ENCODE measurements around the gene MYO7B. TPM values are rescaled to one million over a fixed set of nuclear protein-coding genes. Genes with fewer than 3 reads are reported as not detected.
A peak's percentile ranks its signal among the peaks of the same experiment; 100 is the strongest.

Gene MYO7B
- total RNA-seq, 2 experiments from 2014 or later: 0.75 to 1.5 TPM

DNA sequence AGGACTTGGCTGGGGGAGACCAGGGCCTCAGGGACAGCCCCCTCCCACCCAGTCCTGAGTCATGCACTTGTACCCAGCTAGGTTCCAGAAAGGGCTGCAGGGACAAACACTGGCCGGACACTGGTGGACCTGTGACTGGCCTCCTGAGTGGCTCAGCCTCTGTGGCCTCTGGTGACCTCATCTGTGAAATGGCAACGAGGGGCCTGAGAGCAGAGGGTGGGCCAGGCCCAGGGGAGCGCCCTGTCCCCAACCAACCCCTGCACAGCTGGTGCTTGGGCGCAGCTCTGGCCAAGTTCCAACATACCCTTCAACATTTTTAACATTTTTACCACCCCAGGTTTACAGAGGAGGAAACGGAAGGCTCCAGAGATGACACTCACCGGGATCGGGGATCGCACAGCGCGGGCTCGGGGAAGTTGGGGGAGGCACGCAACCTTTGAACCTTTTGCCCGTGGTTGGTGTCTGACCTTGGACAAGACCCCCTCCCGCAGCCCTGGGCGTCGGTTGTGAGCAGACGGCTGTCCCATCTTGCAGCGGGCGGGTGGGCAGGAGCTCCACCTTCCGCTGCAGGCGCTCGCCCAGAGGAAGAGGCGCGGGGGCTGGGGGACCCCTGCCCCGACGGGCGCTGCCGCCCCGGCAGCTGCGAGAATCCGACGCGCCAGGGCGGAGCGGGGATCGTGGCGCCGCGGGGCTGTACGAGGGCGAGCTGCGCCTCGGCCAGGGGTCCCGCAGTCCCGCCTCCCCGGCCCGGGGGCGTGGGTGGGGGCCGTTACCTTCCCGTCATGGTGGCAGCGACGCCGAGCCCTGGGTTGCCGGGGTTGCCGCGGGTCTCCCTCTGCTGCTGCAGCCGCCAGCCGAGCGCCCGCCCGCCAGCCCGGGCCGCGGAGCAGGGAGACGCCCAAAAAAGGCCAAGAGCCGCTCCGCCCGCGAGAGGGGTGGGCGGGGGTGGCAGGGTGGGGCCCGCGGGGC lies 139.0 kb downstream of the MYO7B start:
- H3K4me3 Mint-ChIP-seq: peak overlapping the region; percentile 57
- POLR2A ChIA-PET: interaction anchor here (0.6 kb wide), 1 partner anchor 156 kb away, joined by 3 read pairs; no protein-coding TSS in a partner anchor
- CTCF ChIA-PET: interaction anchor here (1.0 kb wide), 1 partner anchor 25 kb away, joined by 3 read pairs; no protein-coding TSS in a partner anchor
- peaks cover 7% of the 10 kb centered on the region for H3K4me1 Mint-ChIP-seq
- DNase-seq (peak; percentile 52), ATAC-seq (peak; percentile 67)
- H3K36me3 Mint-ChIP-seq (ENCODE audit: low read depth): no peaks in the 10 kb centered on the region
- intact Hi-C loops (cut with DNase I, micrococcal nuclease): no loop called here
- H3K27me3 Mint-ChIP-seq: peaks cover 42% of the 10 kb centered on the region
- no peaks in the 10 kb centered on the region for H3K9me3 Mint-ChIP-seq (ENCODE audit: low read depth)
- H3K27ac Mint-ChIP-seq: no peak overlapping the region

GRCh38 chr2:127675331-127676261 lies 140.1 kb downstream of the MYO7B start, which contains the start of gene LIMS2:
Gene LIMS2 (minus strand): TSS chr2:127675530. CDS start chr2:127675024, 506 bp downstream.
- DNase-seq (no peak), ATAC-seq (no peak)
- ChIA-PET POLR2A (interaction anchor here (1.0 kb wide), 1 partner anchor 15 kb away, joined by 6 read pairs; no protein-coding TSS in a partner anchor), CTCF (interaction anchor here (0.7 to 1.0 kb wide), 7 partner anchors 23 to 314 kb away, joined by 3 read pairs; no protein-coding TSS in a partner anchor)
- Mint-ChIP-seq H3K36me3 (ENCODE audit: low read depth) (no peaks in the 10 kb centered on the region), H3K9me3 (ENCODE audit: low read depth) (no peaks in the 10 kb centered on the region), H3K4me3 (peak within 1 kb of the TSS; percentile 57), H3K4me1 (peaks cover 7% of the 10 kb centered on the region), H3K27me3 (peaks cover 33% of the 10 kb centered on the region), H3K27ac (no peak within 1 kb of the TSS)
- intact Hi-C loops (cut with DNase I, micrococcal nuclease): no loop called here

DNA sequence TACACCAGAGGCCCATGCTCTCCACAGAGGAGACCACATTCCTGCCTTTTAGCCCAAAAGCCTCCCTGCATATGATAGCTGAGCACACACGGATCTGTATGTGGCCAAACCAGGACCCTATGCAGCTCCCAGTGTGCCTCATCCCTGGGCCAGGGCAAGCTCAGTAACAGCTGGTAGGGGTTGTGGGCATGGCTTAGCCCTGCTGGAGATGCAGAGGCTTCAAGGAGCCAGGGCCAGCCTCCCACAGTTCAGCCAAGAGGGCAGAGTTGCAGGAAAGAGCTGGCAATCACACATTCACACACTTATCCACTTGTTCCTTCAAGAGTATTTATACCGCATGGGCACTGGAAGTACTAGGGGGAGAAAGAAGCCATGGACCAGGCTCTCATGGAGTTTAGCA lies 141.4 kb downstream of the MYO7B start:
- peaks cover 33% of the 10 kb centered on the region for H3K27me3 Mint-ChIP-seq
- DNase-seq: no peak
- ATAC-seq: no peak
- ChIA-PET CTCF (no interaction called here), POLR2A (no interaction called here)
- H3K27ac Mint-ChIP-seq: no peak overlapping the region
- no peaks in the 10 kb centered on the region for H3K36me3 Mint-ChIP-seq (ENCODE audit: low read depth)
- no peaks in the 10 kb centered on the region for H3K9me3 Mint-ChIP-seq (ENCODE audit: low read depth)
- no peak overlapping the region for H3K4me3 Mint-ChIP-seq
- intact Hi-C loops (cut with DNase I, micrococcal nuclease): no loop called here
- peaks cover 9% of the 10 kb centered on the region for H3K4me1 Mint-ChIP-seq

DNA sequence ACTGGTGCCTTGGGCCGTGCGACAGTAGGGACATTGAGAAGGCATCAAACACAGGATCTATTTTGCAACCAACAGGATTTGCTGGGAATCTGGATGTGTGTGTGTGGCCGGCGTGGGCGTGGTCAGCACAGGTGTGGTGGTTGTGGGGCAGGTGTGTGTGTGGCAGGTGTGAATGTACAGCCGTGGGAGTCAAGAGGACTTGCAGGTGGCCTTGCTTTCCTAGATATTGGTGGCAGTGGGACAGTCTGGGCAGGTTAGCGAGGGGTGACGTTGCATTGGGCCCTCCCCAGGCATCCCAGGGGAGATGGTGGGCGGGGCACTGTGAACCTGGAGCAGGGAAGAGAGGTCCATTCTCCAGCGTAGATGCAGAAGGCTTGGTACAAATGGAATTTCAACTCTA lies 143.0 kb downstream of the MYO7B start:
- intact Hi-C loops (cut with DNase I, micrococcal nuclease): no loop called here
- no peak overlapping the region for H3K27ac Mint-ChIP-seq
- no peaks in the 10 kb centered on the region for H3K9me3 Mint-ChIP-seq (ENCODE audit: low read depth)
- no peak for DNase-seq
- ATAC-seq: no peak
- no peak overlapping the region for H3K4me3 Mint-ChIP-seq
- peaks cover 32% of the 10 kb centered on the region for H3K27me3 Mint-ChIP-seq
- ChIA-PET CTCF (no interaction called here), POLR2A (no interaction called here)
- no peaks in the 10 kb centered on the region for H3K36me3 Mint-ChIP-seq (ENCODE audit: low read depth)
- peaks cover 9% of the 10 kb centered on the region for H3K4me1 Mint-ChIP-seq

DNA sequence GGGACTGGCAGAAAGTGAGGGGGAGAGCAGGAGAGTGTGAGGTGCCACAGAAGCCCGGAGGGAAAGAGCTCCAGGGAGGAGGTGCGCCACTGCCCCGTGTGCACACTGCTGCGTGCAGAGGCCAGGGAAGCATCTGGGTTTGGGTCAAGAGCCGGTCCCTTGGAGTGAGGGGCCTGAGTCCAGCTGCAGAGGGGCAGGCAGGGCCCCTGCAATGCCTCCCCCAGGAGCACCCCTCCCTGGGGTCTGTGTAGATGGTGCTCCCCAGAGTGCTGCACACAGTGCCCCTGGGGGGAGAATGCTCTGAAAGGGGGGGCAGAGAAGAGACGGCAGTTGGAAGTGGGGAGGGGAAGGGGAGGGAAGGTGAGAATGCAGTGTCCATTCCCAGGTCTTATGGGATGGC lies 143.5 kb downstream of the MYO7B start:
- Mint-ChIP-seq H3K27me3 (peaks cover 27% of the 10 kb centered on the region), H3K27ac (no peak overlapping the region), H3K4me3 (no peak overlapping the region), H3K4me1 (peaks cover 9% of the 10 kb centered on the region), H3K36me3 (ENCODE audit: low read depth) (no peaks in the 10 kb centered on the region), H3K9me3 (ENCODE audit: low read depth) (no peaks in the 10 kb centered on the region)
- ChIA-PET POLR2A (no interaction called here), CTCF (no interaction called here)
- ATAC-seq: no peak
- intact Hi-C loops (cut with DNase I, micrococcal nuclease): no loop called here
- DNase-seq: no peak

GRCh38 chr2:127679680-127680361 lies 144.3 kb downstream of the MYO7B start:
- ATAC-seq (no peak), DNase-seq (no peak)
- Mint-ChIP-seq H3K27ac (no peak overlapping the region), H3K4me1 (peaks cover 4% of the 10 kb centered on the region), H3K4me3 (no peak overlapping the region), H3K9me3 (ENCODE audit: low read depth) (no peaks in the 10 kb centered on the region), H3K36me3 (ENCODE audit: low read depth) (no peaks in the 10 kb centered on the region), H3K27me3 (peaks cover 22% of the 10 kb centered on the region)
- intact Hi-C loops (cut with DNase I, micrococcal nuclease): no loop called here
- CTCF ChIA-PET: no interaction called here
- POLR2A ChIA-PET: no interaction called here

DNA sequence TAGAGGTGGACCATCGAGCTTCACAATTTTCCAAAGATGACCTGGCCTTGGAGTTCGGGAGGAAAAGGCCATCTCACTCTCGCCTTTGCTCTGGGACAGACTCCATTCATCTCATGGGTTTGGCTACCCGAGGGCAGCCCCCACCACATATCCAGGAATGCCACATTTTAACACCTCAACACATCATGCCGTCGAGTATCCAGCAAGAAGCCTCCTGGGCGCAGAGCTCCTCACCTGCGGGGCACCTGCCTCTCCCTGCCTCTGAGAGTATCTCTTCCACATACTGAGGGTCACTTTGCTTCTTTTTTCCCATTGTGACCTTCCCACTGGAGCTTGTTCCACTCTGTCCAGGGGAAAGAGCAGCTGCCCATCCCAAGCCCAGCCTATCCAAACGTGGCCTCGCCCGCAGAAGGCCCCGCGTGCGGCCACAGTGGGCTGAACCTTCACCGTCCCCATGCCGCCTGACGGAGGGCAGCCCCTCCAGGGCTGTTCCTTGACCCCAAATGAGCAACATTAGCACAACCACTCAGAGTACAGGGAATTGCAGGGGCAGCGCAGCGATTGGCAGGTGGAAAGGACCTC lies 145.3 kb downstream of the MYO7B start:
- H3K27ac Mint-ChIP-seq: no peak overlapping the region
- intact Hi-C loops (cut with DNase I, micrococcal nuclease): no loop called here
- ATAC-seq: no peak
- H3K4me3 Mint-ChIP-seq: no peak overlapping the region
- H3K36me3 Mint-ChIP-seq (ENCODE audit: low read depth): no peaks in the 10 kb centered on the region
- ChIA-PET POLR2A (no interaction called here), CTCF (no interaction called here)
- peaks cover 3% of the 10 kb centered on the region for H3K4me1 Mint-ChIP-seq
- peaks cover 20% of the 10 kb centered on the region for H3K27me3 Mint-ChIP-seq
- no peaks in the 10 kb centered on the region for H3K9me3 Mint-ChIP-seq (ENCODE audit: low read depth)
- DNase-seq: no peak

DNA sequence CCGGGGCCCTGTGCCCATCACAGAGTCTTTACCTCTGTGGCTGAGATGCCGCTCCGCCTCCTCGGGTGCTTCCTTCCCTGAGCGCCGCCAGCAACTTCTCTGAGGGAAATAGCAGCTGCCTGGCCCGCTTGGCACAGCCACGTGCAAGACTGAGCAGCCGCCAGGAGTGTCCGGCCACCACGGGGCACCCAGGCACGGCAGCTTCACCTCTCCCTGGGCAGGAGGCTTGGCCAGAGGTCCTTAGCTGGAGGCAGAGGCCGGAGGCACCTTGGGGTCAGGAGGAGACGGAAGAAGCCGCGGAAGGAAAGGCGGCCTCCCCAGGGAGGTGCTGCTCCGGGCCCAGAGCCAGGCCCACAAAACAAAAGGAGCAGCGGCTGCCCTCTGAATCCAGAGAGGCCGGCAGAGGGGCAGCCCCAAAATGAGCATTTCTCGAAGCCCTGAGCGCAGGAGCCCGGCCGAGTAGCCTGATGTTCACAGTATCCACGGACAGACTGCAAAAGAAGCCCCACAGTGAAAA lies 145.9 kb downstream of the MYO7B start:
- ChIA-PET POLR2A (interaction anchor here (0.7 kb wide), 1 partner anchor 117 kb away, joined by 3 read pairs; no protein-coding TSS in a partner anchor), CTCF (no interaction called here)
- H3K36me3 Mint-ChIP-seq (ENCODE audit: low read depth): no peaks in the 10 kb centered on the region
- H3K27ac Mint-ChIP-seq: no peak overlapping the region
- peaks cover 16% of the 10 kb centered on the region for H3K27me3 Mint-ChIP-seq
- ATAC-seq: peak; percentile 42
- H3K4me3 Mint-ChIP-seq: no peak overlapping the region
- H3K4me1 Mint-ChIP-seq: peaks cover 2% of the 10 kb centered on the region
- intact Hi-C loops (cut with DNase I, micrococcal nuclease): no loop called here
- DNase-seq: no peak
- no peaks in the 10 kb centered on the region for H3K9me3 Mint-ChIP-seq (ENCODE audit: low read depth)

DNA sequence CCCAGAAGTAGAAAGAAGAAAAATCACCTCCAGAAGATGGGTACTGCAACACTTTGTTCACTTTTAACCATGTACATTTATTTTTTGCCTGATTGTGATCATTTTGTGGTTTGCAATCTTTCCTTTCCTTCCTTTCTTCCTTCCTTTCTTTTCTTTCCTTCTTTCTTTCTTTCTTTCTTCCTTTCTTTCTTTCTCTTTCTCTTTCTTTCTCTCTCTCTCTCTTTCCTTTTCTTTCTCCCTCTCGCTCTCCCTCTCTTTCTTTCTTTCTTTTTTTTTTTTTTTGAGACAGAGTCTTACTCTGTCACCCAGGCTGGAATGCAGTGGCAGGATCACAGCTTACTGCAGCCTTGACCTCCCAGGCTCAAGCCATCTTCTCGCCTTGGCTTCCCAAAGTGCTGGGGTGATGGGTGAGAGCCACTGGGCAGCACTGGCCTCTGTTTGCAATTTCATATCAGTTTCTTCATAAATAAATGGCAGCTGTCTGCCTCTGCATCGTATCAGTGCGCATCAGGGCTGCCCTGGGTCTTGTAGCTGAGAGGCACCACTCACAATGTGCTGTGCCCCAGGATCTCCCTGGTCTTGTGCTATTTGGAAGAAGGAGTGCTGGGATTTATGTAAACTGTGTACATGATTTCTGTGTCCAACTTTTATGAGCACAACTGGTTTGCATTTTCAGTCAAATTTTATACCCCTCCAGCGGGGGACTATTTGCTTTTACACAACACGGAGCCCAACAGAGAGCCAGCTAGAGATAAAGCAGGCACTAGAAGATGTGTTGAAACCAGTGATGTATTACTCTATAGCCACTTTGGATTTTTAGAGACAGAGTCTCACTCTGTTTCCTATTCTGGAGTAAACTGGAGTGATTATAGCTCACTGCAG lies 146.7 kb downstream of the MYO7B start:
- intact Hi-C loops (cut with DNase I, micrococcal nuclease): no loop called here

DNA sequence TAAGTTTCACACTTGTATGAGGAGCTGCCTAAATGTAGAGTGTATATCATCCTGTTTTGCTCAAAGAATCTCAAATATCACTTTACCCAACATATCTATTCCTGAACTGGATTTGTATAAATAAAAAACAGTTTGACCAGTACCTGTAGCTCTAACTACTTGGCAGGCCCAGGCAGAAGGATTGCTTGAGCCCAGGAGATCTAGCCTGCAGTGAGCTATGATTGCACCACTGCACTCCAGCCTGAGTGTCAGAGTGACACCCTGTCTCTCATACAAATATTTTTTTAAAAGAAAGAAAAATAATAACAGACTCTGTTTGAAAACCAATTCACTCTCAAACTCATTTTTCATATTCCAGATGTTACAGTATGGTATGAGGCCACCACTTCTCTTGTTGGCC lies 147.6 kb downstream of the MYO7B start:
- H3K27me3 Mint-ChIP-seq: peaks cover 6% of the 10 kb centered on the region
- ATAC-seq (no peak), DNase-seq (no peak)
- no peak overlapping the region for H3K27ac Mint-ChIP-seq
- CTCF ChIA-PET: interaction anchor here (0.6 to 1.2 kb wide), 2 partner anchors 17 to 32 kb away, joined by 3 to 4 read pairs; no protein-coding TSS in a partner anchor
- intact Hi-C loops (cut with DNase I, micrococcal nuclease): no loop called here
- POLR2A ChIA-PET: no interaction called here
- peaks cover 2% of the 10 kb centered on the region for H3K4me1 Mint-ChIP-seq
- no peaks in the 10 kb centered on the region for H3K36me3 Mint-ChIP-seq (ENCODE audit: low read depth)
- no peaks in the 10 kb centered on the region for H3K9me3 Mint-ChIP-seq (ENCODE audit: low read depth)
- H3K4me3 Mint-ChIP-seq: no peak overlapping the region

More for the DNA sequence above, 146.7 kb downstream of the MYO7B start:
- no peak overlapping the region for H3K4me3 Mint-ChIP-seq
- ATAC-seq (no peak), DNase-seq (no peak)
- peaks cover 10% of the 10 kb centered on the region for H3K27me3 Mint-ChIP-seq
- no peaks in the 10 kb centered on the region for H3K36me3 Mint-ChIP-seq (ENCODE audit: low read depth)
- no peak overlapping the region for H3K27ac Mint-ChIP-seq
- H3K9me3 Mint-ChIP-seq (ENCODE audit: low read depth): no peaks in the 10 kb centered on the region
- ChIA-PET POLR2A (interaction anchor here (0.7 kb wide), 1 partner anchor 116 kb away, joined by 3 read pairs; no protein-coding TSS in a partner anchor), CTCF (interaction anchor here (0.5 to 1.2 kb wide), 3 partner anchors 16 to 31 kb away, joined by 3 to 4 read pairs (median 3); no protein-coding TSS in a partner anchor)
- peaks cover 2% of the 10 kb centered on the region for H3K4me1 Mint-ChIP-seq
